Upper lobe of left lung (tissue), 6 donors: ENCODE measurements around the gene HSD17B2. TPM values are rescaled to one million over a fixed set of nuclear protein-coding genes. Genes with fewer than 3 reads are reported as not detected.
"Not testable (repeated sequence)": the region's sequence is repeated elsewhere in the genome, so short reads cannot be mapped to it uniquely, and the experiment has no call there.

Source experiments
- ATAC-seq, 2 donors: fragments of 200-7000 bp; cut with Tn5 transposase; one replicate each; pipeline ENCODE4 v1.9.1; 2022; ENCODE audit warnings: mild to moderate bottlenecking in 2 of 2, moderate library complexity in 2 of 2; ENCODE audit not compliant: low FRiP score in 2 of 2
- DNase-seq, 2 donors: peaks; one replicate each; pipeline ENCODE4 v3.0.0-alpha.2; 2019 to 2020
- H3K27ac ChIP-seq, 4 donors: fragments of 200-600 bp; sonication (generic); one replicate each; pipeline ENCODE4 v1.5.1; 2016 to 2019
- H3K27me3 ChIP-seq, 4 donors: fragments of 200-600 bp; sonication (generic); one replicate each; pipeline ENCODE4 v1.5.1; 2017 to 2019
- H3K36me3 ChIP-seq, 4 donors: fragments of 200-600 bp; sonication (generic); one replicate each; pipeline ENCODE4 v1.5.1; 2016 to 2019
- H3K4me1 ChIP-seq, 4 donors: fragments of 200-600 bp; sonication (generic); one replicate each; pipeline ENCODE4 v1.5.1; 2018 to 2019
- H3K4me3 ChIP-seq, 4 donors: fragments of 200-600 bp; sonication (generic); one replicate each; pipeline ENCODE4 v1.5.1; 2017 to 2019; ENCODE audit warnings: mild to moderate bottlenecking in 2 of 4, moderate library complexity in 1 of 4
- H3K9me3 ChIP-seq, 4 donors: fragments of 200-600 bp; sonication (generic); one replicate each; pipeline ENCODE4 v1.5.1; 2018 to 2019
- CTCF ChIP-seq, 6 experiments: fragments of 450-650 bp in 4 of 6; fragments of 200-600 bp in 2 of 6; sonication (generic) in 2 of 6; IDR thresholded peaks; one replicate each; pipeline ENCODE4 v1.5.1; 2016 to 2019; ENCODE audit warnings: antibody characterized with exemption in 6 of 6
- EP300 ChIP-seq, 4 donors: sonication (generic); formaldehyde crosslinking; IDR thresholded peaks; one replicate each; pipeline ENCODE4 v1.5.1; 2017; ENCODE audit warnings: antibody characterized with exemption in 4 of 4, control low read depth in 2 of 4
- POLR2A ChIP-seq, 4 donors: fragments of 450-650 bp; IDR thresholded peaks; one replicate each; pipeline ENCODE4 v1.5.1; 2016 to 2017; ENCODE audit warnings: antibody characterized with exemption in 4 of 4, mild to moderate bottlenecking in 2 of 4
- POLR2AphosphoS5 ChIP-seq, 2 donors: sonication (generic); formaldehyde crosslinking; IDR thresholded peaks; one replicate each; pipeline ENCODE4 v1.5.1; 2017; ENCODE audit warnings: antibody characterized with exemption in 2 of 2
- WGBS, 2 donors: methylation state at CpG; one replicate each; pipeline ENCODE4 v1.1.5; 2017 to 2018; 5-methylcytosine and 5-hydroxymethylcytosine counted together
- total RNA-seq, 6 donors: library from RNA; depleted of rRNA in 4 of 6; stranded (reverse); fragments of >200 nt in 4 of 6; gene quantifications; one replicate each; pipeline versions ENCODE4 v1.1.0 to v1.2.1, GENCODE V29; 2016 to 2021
- donor health status: DM: no; HTN: no; CAD: no; lungs with moderate emphysema.
- donor health status: DM: no; HTN: yes; CAD: no; lungs with severe emphysema.

The HSD17B2 gene
- total RNA-seq, 6 donors from 2014 or later = 0.49 to 2.0 (median 1.4) TPM; not detected in 2

DNA sequence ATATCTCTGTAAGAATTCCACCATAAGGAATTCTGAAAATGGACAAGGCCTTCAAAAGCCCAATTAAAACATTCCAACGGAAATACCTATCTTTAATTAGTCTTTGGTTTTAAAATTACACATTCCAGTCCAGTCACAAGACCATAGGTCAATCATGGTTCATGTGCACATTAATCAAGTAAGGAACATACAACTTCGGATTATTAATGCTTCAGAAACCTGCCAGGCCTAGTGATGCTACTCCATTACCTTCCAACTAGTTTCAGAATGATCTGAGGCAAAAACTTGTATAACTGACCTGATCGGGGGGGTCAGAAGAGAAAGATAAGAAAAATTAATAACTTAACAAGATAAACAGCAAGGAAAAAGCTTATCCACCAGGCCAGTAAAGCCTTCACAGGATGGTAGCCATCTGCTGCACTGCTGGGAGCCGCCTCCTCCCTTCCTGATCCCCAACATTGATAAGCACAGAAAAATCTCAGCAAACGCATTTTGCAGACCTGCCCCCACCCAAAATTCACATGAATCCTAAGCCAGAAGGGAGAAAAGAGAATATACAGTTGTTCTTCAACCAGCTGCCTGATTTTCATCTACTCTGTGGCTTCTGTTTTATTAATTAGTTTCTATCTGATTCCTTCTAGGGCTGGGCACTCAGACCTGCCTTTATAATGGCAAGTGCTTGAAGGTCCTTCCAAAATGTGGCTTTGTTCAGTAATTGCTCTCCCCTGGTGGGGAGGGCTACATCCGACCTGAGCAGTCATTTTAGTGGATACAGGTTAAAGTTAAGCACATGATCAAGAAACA, 29.8 kb upstream of the HSD17B2 start:
- 53 to 68% methylated on average over 6 of the region's 6 CpGs for WGBS, 2 donors
- DNase-seq = no peak
- no peaks in the 10 kb centered on the region for H3K27me3 ChIP-seq
- H3K36me3 ChIP-seq = peaks cover 0 to 2% (median 0%) of the 10 kb centered on the region in 4 donors
- H3K4me3 ChIP-seq = no peak overlapping the region
- ATAC-seq = no peak
- H3K4me1 ChIP-seq = no peaks in the 10 kb centered on the region
- TF ChIP-seq CTCF (IDR thresholded peaks at IDR 0.05) (no peak), POLR2AphosphoS5 (IDR thresholded peaks at IDR 0.05) (no peak), EP300 (IDR thresholded peaks at IDR 0.05) (no peak), POLR2A (IDR thresholded peaks at IDR 0.05) (no peak)
- peaks cover 0 to 8% (median 7%) of the 10 kb centered on the region in 4 donors for H3K9me3 ChIP-seq
- H3K27ac ChIP-seq = no peak overlapping the region

- H3K4me3 ChIP-seq = no peak overlapping the region
- TF ChIP-seq CTCF (IDR thresholded peaks at IDR 0.05) = no peak
- TF ChIP-seq EP300 (IDR thresholded peaks at IDR 0.05) = no peak
- TF ChIP-seq POLR2AphosphoS5 (IDR thresholded peaks at IDR 0.05) = no peak
- no peak for TF ChIP-seq POLR2A (IDR thresholded peaks at IDR 0.05)
- peaks cover 0 to 8% (median 7%) of the 10 kb centered on the region in 4 donors for H3K9me3 ChIP-seq
- H3K27ac ChIP-seq = no peak overlapping the region
- no peak for DNase-seq
- ATAC-seq = no peak
- no peaks in the 10 kb centered on the region for H3K27me3 ChIP-seq
- H3K4me1 ChIP-seq = peaks cover 0 to under 1% (median 0%) of the 10 kb centered on the region in 4 donors
- 89% methylated on average over 5 of the region's 5 CpGs for WGBS, 2 donors
- no peaks in the 10 kb centered on the region for H3K36me3 ChIP-seq
These were observed 29.0 kb upstream of the HSD17B2 start for GRCh38 chr16:82006036-82006435.

- no peak for TF ChIP-seq POLR2AphosphoS5 (IDR thresholded peaks at IDR 0.05)
- no peak for TF ChIP-seq POLR2A (IDR thresholded peaks at IDR 0.05)
- no peak for TF ChIP-seq EP300 (IDR thresholded peaks at IDR 0.05)
- TF ChIP-seq CTCF (IDR thresholded peaks at IDR 0.05) = no peak
- H3K27ac ChIP-seq = no peak overlapping the region
- H3K36me3 ChIP-seq = no peaks in the 10 kb centered on the region
- DNase-seq (no peak), ATAC-seq (no peak)
- WGBS, 2 donors = 68 to 74% methylated on average over 2 of the region's 2 CpGs
- no peak overlapping the region for H3K4me3 ChIP-seq
- peaks cover 0 to 5% (median 0%) of the 10 kb centered on the region in 4 donors for H3K4me1 ChIP-seq
- peaks cover 0 to 8% (median 7%) of the 10 kb centered on the region in 4 donors for H3K9me3 ChIP-seq
- H3K27me3 ChIP-seq = no peaks in the 10 kb centered on the region
These were observed 27.9 kb upstream of the HSD17B2 start for GRCh38 chr16:82007189-82007588.

DNA sequence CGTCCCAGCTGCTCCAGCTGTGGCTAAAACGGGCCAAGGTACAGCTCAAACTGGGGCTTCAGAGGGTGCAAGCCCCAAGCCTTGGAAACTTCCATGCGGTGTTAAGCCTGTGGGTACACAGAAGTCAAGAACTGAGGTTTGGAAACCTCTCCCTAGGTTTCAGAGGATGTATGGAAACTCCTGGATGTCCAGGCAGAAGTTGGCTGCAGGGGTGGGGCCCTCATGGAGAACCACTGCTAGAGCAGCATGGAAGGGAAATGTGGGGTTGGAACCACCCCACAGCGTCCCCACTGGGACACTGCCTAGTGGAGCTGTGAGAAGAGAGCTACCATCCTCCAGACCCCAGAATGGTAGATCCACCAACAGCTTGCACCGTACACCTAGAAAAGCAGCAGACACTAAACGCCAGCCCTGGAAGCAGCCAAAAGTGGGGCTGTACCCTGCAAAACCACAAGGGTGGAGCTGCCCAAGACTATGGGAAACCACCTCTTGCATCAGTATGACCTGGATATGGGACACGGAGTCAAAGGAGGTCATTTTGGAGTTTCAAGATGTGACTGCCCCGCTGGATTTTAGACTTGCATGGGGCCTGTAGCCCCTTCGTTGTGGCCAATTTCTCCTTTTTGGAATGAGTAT, 26.0 kb upstream of the HSD17B2 start:
- Histone ChIP-seq H3K27me3 (no peaks in the 10 kb centered on the region), H3K4me1 (peaks cover 0 to 5% (median 0%) of the 10 kb centered on the region in 4 donors), H3K27ac (no peak overlapping the region), H3K9me3 (peaks cover 0 to 8% (median 7%) of the 10 kb centered on the region in 4 donors), H3K4me3 (no peak overlapping the region), H3K36me3 (no peaks in the 10 kb centered on the region)
- DNase-seq (no peak), ATAC-seq (no peak)
- TF ChIP-seq POLR2A (IDR thresholded peaks at IDR 0.05) (no peak), EP300 (IDR thresholded peaks at IDR 0.05) (no peak), POLR2AphosphoS5 (IDR thresholded peaks at IDR 0.05) (no peak), CTCF (IDR thresholded peaks at IDR 0.05) (no peak)
- WGBS, 2 donors = 94 to 97% methylated on average over 9 of the region's 9 CpGs

DNA sequence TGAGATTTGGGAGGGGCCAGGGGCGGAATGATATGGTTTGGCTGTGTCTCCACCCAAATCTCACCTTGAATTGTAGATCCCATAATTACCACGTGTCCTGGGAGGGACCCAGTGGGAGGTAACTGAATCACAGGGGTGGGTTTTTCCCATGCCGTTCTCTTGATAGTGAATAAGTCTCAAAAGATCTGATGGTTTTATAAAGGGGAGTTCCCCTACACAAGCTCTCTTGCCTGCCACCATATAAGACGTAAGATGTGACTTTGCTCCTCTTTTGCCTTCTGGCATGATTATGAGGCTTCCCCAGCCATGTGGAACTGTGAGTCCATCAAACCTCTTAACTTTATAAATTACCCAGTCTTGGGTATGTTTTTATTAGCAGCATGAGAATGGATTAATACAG, 25.3 kb upstream of the HSD17B2 start:
- not testable (repeated sequence) for H3K27ac ChIP-seq, H3K36me3 ChIP-seq, H3K4me3 ChIP-seq, H3K4me1 ChIP-seq, DNase-seq, ATAC-seq, H3K9me3 ChIP-seq, H3K27me3 ChIP-seq
- WGBS, 2 donors = 86 to 90% methylated on average over 4 of the region's 4 CpGs
